Measurements from ENCODE around the gene ZNF708.

DNA sequence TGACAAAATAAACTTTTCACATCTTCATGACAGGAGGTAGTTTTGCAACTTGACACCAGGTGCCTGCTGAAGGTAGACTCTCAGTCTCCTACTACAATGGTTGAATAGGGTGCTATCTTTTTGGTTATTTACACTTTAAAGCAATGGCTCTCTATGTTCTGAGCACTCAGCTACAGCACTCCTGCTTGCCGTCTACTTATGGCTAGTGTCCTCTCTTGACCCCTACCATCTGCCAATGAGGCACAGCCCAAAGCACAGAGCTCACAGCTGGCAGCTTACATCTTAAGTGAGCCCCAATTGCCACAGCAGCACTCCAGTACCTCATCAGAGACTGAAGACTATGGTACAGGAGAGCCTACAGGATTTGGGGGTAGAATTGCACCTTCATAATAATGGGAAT is 11.4 kb downstream of the ZNF708 start:
- TF ChIP-seq, protein P1, sequence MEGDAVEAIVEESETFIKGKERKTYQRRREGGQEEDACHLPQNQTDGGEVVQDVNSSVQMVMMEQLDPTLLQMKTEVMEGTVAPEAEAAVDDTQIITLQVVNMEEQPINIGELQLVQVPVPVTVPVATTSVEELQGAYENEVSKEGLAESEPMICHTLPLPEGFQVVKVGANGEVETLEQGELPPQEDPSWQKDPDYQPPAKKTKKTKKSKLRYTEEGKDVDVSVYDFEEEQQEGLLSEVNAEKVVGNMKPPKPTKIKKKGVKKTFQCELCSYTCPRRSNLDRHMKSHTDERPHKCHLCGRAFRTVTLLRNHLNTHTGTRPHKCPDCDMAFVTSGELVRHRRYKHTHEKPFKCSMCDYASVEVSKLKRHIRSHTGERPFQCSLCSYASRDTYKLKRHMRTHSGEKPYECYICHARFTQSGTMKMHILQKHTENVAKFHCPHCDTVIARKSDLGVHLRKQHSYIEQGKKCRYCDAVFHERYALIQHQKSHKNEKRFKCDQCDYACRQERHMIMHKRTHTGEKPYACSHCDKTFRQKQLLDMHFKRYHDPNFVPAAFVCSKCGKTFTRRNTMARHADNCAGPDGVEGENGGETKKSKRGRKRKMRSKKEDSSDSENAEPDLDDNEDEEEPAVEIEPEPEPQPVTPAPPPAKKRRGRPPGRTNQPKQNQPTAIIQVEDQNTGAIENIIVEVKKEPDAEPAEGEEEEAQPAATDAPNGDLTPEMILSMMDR (IDR thresholded peaks at IDR 0.05), result no peak
- TF ChIP-seq EZH2 (IDR thresholded peaks at IDR 0.05), result no peak
- no peak for TF ChIP-seq EZH2phosphoT487 (IDR thresholded peaks at IDR 0.05)
